ENCODE results near the gene KIF16B.

The KIF16B gene

DNA sequence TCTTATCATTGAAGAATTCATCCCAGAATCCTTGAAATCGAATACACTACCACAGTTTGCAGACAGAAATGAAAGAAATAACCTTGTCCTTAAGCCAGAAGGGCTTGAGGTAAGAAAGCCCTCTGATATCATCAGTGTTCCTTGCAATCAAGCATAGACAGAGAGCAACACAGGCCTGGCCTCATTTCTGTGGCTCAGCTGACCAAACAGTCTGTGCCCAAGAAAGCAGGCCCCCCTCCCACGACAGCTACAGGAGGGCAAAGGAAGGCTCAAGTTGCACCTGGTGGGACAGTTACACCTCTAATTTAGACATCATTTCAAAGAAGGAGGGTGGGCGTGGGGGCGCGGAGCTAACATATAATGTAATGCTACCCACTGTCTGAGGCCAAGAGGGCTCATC is 21.6 kb downstream of the KIF16B start:
- TF ChIP-seq, protein P1, sequence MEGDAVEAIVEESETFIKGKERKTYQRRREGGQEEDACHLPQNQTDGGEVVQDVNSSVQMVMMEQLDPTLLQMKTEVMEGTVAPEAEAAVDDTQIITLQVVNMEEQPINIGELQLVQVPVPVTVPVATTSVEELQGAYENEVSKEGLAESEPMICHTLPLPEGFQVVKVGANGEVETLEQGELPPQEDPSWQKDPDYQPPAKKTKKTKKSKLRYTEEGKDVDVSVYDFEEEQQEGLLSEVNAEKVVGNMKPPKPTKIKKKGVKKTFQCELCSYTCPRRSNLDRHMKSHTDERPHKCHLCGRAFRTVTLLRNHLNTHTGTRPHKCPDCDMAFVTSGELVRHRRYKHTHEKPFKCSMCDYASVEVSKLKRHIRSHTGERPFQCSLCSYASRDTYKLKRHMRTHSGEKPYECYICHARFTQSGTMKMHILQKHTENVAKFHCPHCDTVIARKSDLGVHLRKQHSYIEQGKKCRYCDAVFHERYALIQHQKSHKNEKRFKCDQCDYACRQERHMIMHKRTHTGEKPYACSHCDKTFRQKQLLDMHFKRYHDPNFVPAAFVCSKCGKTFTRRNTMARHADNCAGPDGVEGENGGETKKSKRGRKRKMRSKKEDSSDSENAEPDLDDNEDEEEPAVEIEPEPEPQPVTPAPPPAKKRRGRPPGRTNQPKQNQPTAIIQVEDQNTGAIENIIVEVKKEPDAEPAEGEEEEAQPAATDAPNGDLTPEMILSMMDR (IDR thresholded peaks at IDR 0.05; ENCODE audit: control insufficient read depth, insufficient read depth, low read depth, low read length, missing control alignments), result no peak
- DNase-seq (ENCODE audit: low read depth), result no peak

DNA sequence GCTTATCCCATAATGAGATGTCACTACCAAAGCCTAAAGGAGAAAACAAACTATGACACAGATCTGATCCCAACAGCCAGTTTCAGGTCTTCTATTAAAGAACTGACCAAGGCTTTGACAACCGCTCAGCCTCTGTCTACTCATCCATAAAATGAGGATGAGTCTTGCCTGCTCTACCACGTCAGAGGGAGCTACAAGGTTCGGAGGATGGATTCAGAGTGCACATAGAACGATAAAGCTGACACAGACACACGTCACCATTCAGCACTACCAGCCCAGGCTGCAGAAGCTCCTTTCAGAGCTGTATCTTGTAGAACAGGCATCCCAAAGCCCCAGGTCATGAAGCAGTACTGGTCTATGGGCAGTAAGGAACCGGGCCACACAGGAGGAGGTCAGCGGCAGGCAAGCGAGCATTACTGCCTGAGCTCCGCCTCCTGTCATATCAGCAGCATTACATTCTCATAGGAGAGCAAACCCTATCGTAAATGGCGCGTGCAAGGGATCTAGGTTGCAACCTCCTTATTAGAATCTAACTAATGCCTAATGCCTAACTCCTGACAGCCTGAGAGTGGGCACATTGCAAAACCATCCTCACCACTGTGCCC is 25.1 kb downstream of the KIF16B start:
- DNase-seq (ENCODE audit: low read depth), result no peak
- H3K4me3 ChIP-seq (ENCODE audit: control insufficient read depth, low read depth, low read length), result no peak overlapping the region
- TF ChIP-seq, protein P1 (IDR thresholded peaks at IDR 0.05; ENCODE audit: control insufficient read depth, insufficient read depth, low read depth, low read length, missing control alignments), result no peak

More for the DNA sequence above, 21.6 kb downstream of the KIF16B start:
- H3K4me3 ChIP-seq (ENCODE audit: control insufficient read depth, low read depth, low read length), result no peak overlapping the region

DNA sequence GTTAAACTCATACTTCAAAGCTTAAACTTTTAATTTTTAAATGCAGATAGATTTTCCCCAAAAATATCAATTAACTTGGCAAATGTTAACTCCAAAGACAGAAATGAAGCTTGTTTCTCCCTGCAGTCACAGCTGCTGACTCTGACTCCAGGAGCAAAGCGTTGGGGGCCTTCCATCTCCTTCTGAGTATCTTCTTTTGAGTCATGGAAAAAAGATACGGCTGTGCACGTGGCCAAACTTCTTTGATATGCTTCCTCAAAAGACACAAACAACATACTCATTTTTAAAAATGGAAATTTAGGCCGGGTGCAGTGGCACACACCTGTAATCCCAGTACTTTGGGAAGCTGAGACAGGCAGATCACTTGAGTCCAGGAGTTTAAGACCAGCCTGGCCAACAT is 28.3 kb downstream of the KIF16B start:
- TF ChIP-seq, protein P1 (IDR thresholded peaks at IDR 0.05; ENCODE audit: control insufficient read depth, insufficient read depth, low read depth, low read length, missing control alignments), result no peak
- no peak overlapping the region for H3K4me3 ChIP-seq (ENCODE audit: control insufficient read depth, low read depth, low read length)
- no peak for DNase-seq (ENCODE audit: low read depth)

DNA sequence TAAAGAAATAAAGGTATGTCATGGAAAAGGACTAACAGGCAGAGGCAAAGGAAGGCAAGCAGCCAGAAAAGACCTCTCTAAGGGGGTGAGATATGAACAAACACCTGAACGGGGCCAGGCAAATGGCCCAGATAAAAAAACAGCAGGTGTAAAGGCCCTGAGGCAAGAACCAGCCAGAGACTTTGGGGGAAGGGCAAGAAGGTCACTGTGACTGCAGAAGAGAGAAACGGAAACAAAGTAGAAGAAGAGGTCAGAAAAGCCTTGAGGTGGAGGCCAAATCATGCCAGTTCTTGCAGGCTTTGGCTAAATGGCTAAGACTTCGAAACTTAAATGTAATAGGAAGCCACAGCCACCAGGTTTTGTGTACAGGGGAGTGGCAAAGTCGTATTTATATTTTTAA is 30.8 kb downstream of the KIF16B start:
- no peak overlapping the region for H3K4me3 ChIP-seq (ENCODE audit: control insufficient read depth, low read depth, low read length)
- no peak for DNase-seq (ENCODE audit: low read depth)
- TF ChIP-seq, protein P1 (IDR thresholded peaks at IDR 0.05; ENCODE audit: control insufficient read depth, insufficient read depth, low read depth, low read length, missing control alignments), result no peak

DNA sequence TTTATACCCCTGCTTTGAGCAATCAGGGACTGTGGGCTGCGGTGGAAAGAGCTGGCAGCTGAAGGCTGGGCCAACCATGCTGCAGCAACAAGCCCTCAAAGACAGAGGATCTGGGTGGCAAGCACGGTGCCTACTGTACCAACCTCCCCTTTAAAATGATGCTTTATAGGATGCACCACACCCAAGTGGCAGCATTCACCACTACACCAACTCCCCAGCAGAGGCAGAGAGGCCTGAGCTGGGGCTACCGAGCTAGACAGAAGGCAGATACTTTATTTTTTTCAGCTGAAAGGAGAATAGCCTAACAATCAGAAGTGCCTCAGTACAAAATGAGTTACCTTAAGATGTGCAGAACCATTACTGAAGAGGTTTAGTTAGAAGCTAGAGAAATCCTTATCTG is 31.4 kb downstream of the KIF16B start:
- TF ChIP-seq, protein P1 (IDR thresholded peaks at IDR 0.05; ENCODE audit: control insufficient read depth, insufficient read depth, low read depth, low read length, missing control alignments), result no peak
- DNase-seq (ENCODE audit: low read depth), result no peak
- H3K4me3 ChIP-seq (ENCODE audit: control insufficient read depth, low read depth, low read length), result no peak overlapping the region

DNA sequence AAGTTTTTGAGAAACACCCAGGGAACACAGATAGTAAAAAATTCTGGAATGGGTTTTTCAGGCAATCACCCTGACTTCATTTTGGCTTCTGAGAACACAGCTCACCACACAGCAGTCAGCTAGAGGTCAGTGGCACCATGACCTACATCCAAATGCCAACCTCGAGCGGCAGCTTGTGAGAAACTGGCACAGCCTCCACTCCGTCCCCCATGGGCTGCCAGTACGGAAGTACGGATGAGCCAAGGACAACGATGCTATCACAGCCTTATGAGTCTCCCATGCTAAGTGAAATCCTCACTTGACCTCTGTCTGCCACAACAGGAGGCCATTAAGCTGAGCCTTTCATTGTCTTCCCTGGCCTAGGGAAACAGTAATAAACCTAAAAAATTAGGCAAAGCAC is 32.0 kb downstream of the KIF16B start:
- no peak for DNase-seq (ENCODE audit: low read depth)
- no peak overlapping the region for H3K4me3 ChIP-seq (ENCODE audit: control insufficient read depth, low read depth, low read length)
- TF ChIP-seq, protein P1 (IDR thresholded peaks at IDR 0.05; ENCODE audit: control insufficient read depth, insufficient read depth, low read depth, low read length, missing control alignments), result no peak

All from AG09309 (cell line).